GM18858 (cell line): ENCODE measurements around the gene SLAMF6.

Experiments
- ATAC-seq: cut with Tn5 transposase; IDR thresholded peaks from one replicate; pipeline ENCODE4 v1.9.1; 2021; ENCODE audit not compliant: unreplicated experiment

Gene SLAMF6

DNA sequence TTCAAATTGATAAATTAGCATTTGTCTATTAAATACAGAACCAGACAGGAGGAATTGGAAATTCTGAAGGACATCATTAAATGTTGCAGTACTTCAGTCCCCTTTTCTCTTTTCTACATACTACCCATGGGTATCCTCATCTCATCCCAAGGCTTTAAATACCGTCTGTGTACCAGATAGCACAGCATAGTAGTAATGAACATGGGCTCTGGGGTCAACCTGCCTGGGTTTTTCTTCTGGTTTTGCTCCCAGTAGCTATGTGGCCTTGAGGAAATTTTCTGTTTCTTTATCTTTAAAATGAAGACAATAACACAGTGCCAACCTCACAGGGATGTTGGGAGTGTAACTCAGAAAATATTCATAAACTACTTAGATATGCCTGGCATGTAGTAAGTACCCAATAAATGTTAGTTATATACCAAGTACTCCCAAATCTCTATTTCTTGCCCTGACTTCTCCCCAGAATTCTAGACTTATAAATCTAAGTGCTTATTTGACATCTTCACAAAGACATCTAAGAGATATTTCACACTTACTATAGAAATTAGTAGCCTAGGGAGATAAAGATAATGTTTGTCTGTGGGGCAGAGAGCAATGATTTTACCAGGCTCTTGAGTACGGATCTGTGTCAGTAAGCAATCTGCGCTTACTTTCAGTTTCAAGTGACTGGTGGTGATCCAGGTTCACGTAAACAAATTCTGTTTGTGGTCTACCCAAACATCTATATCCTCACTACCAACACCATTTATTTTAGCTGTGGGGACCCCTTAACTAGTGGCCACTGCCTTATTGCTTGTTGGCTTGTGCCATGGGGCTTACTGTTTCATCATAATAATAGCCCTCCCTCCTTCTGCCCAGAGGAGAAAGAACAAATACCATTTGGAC, 85.4 kb downstream of the SLAMF6 start:
- peak; percentile 77 for ATAC-seq

DNA sequence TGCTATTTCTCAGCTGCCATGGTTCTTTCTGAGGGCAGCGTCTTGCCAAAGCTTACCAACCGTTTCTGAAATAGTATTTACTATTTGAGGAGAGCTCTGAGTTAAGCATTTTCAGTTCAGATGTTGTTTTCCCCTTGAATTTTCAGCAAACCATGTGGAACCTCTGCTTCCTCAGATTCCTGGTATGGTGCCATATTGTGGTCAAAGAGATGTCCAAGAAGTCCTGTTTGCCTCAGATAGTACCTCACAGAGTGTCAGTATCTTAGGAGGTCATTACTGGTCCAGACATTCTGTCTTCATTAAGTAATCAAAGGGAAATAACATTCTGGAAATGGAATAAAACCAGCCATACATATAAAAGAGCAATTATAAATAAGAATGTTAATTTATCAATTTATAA, 86.1 kb downstream of the SLAMF6 start:
- no peak for ATAC-seq
